ENCODE results near the gene CAB39. TPM values are rescaled to one million over a fixed set of nuclear protein-coding genes. Genes with fewer than 3 reads are reported as not detected.

CAB39 gene
- total RNA-seq, 4 donors from 2014 or later, result 88.5 to 115 (median 108) TPM

DNA sequence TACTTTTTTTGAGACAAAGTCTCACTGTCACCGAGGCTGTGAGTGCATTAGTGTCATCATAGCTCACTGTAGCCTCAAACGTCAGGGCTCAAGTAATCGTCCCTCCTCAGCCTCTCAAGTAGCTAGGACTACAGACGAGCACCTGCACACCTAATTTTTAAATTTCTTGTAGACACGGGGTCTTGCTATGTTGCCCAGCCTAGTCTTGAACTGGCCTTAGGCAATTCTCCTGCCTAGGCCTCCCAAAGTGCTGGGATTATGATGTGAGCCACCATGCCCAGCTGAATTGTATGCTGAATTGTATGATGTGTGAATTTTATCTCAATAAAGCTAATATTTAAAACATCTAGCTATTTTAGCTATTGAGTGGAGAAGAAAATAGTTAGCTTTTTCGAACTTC lies 18.9 kb downstream of the CAB39 start:
- no peak overlapping the region for H3K4me3 ChIP-seq
- H3K27me3 ChIP-seq, result no peaks in the 10 kb centered on the region
- no peak overlapping the region for H3K27ac ChIP-seq
- H3K4me1 ChIP-seq, result peaks cover 8 to 83% (median 12%) of the 10 kb centered on the region in 3 donors
- 83 to 88% methylated on average over 6 of the region's 6 CpGs for WGBS, 2 donors (ENCODE audit: low coverage in 1 of 2)
- no peaks in the 10 kb centered on the region for H3K9me3 ChIP-seq
- TF ChIP-seq, protein P1, sequence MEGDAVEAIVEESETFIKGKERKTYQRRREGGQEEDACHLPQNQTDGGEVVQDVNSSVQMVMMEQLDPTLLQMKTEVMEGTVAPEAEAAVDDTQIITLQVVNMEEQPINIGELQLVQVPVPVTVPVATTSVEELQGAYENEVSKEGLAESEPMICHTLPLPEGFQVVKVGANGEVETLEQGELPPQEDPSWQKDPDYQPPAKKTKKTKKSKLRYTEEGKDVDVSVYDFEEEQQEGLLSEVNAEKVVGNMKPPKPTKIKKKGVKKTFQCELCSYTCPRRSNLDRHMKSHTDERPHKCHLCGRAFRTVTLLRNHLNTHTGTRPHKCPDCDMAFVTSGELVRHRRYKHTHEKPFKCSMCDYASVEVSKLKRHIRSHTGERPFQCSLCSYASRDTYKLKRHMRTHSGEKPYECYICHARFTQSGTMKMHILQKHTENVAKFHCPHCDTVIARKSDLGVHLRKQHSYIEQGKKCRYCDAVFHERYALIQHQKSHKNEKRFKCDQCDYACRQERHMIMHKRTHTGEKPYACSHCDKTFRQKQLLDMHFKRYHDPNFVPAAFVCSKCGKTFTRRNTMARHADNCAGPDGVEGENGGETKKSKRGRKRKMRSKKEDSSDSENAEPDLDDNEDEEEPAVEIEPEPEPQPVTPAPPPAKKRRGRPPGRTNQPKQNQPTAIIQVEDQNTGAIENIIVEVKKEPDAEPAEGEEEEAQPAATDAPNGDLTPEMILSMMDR (IDR thresholded peaks at IDR 0.05), result no peak
- TF ChIP-seq EP300 (IDR thresholded peaks at IDR 0.05) (no peak), POLR2AphosphoS5 (IDR thresholded peaks at IDR 0.05) (no peak), POLR2A (IDR thresholded peaks at IDR 0.05) (no peak)
- ATAC-seq, result no peak
- H3K36me3 ChIP-seq, result no peaks in the 10 kb centered on the region

DNA sequence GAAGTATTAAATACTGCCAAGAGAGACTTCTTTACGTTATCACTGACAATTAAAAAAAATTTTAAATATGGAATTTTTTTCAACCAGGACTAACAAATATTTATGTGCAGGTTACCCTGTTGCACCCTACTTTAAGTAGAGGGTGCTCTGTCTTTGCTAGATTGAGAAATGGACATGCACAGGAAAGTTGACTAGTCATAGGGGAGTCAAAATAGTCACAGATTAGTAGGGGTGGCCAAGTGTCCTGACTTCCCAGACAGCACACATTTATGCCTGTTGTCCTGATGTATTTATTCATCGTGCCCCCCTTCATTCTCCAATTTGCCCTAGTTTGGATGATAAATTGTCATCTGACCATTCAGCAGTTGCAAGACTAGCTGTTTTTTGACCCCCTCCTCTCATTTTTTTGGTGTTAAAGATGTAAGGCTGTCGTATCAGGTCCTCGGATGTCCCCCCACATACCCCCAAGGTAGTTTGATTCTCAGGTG lies 20.3 kb downstream of the CAB39 start:
- Histone ChIP-seq H3K4me1 (peaks cover 18 to 92% (median 18%) of the 10 kb centered on the region in 3 donors), H3K36me3 (no peaks in the 10 kb centered on the region), H3K9me3 (no peaks in the 10 kb centered on the region), H3K27me3 (no peaks in the 10 kb centered on the region), H3K4me3 (no peak overlapping the region), H3K27ac (no peak overlapping the region)
- TF ChIP-seq, protein P1 (IDR thresholded peaks at IDR 0.05), result no peak
- no peak for ATAC-seq
- 51 to 54% methylated on average over 4 of the region's 4 CpGs for WGBS, 2 donors (ENCODE audit: low coverage in 1 of 2)

DNA sequence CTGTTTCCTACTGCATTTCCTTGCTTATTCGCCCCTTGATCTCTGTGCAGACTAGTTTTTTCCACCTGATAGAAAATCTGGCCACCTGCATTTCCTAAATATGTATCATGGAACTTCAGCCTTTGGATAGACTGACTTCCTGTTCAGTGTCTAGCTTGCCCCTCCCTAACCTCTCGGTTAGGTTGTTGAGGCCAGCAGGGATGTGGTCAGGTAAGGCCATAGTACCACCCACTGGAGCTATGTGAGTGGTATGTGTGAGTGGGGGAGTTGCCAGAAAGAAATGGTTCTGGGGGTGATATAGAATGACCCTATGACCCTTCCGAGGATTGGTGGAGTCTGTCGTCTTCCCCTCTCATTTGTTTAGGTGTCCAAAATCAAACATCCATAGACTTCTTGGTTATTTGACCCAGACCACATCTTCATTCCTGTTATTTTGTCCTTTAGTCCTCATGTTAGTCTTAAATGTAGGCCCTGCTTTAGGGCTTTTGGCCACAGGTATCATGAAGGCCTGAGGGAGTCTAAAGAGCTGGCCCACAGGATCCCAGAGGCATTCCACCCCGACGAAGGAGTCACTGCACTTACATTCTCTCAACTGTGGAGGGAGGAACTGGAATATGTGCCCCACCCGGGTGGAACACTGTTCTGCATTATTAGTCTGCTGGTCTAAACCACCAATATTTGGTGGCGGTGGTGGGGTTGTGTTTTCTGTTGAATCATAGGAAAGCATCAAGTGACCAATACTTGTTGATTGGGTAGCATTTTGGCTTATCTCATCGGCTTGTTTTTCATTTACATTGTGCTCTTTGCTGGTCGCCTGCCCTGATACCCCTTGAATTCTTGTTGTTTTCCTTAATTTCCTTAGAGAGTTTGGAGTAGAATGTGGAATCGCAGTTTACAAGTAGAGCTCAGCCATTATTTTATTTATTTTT lies 21.9 kb downstream of the CAB39 start:
- H3K27ac ChIP-seq, result no peak overlapping the region
- TF ChIP-seq, protein P1 (IDR thresholded peaks at IDR 0.05), result no peak
- TF ChIP-seq POLR2A (IDR thresholded peaks at IDR 0.05) (no peak), POLR2AphosphoS5 (IDR thresholded peaks at IDR 0.05) (no peak), EP300 (IDR thresholded peaks at IDR 0.05) (no peak)
- H3K4me1 ChIP-seq, result peaks cover 18 to 95% (median 24%) of the 10 kb centered on the region in 3 donors
- no peaks in the 10 kb centered on the region for H3K9me3 ChIP-seq
- WGBS, 2 donors (ENCODE audit: low coverage in 1 of 2), result 89 to 93% methylated on average over 7 to 8 of the region's 11 CpGs
- peaks cover 0 to under 1% of the 10 kb centered on the region in 2 donors for H3K36me3 ChIP-seq
- no peak overlapping the region for H3K4me3 ChIP-seq
- H3K27me3 ChIP-seq, result no peaks in the 10 kb centered on the region
- ATAC-seq, result no peak

DNA sequence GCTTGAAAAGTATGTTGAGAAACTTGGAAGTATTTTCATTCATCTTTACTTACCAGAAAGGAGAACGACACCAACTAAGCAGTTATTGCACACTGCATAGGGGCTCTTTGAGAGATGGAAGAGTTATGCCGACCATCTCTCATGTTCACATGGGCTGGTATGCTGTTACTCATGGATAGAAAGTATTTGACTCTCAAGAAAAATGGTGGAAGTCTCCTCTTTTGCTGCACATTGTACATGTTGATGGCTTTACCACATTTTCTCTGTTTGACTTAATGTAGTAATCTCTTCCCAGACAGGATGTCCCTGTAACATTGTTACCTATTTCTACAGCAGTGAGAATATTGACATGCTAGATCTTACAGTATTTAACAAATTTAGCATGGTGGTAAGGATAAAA lies 23.2 kb downstream of the CAB39 start:
- WGBS, 2 donors (ENCODE audit: low coverage in 1 of 2), result 75 to 90% methylated on average over 2 of the region's 2 CpGs
- no peaks in the 10 kb centered on the region for H3K9me3 ChIP-seq
- ATAC-seq, result no peak
- peak overlapping the region in 1 of 4 donors; percentile 48 for H3K27ac ChIP-seq
- peaks cover 18 to 94% (median 24%) of the 10 kb centered on the region in 3 donors for H3K4me1 ChIP-seq
- H3K27me3 ChIP-seq, result no peaks in the 10 kb centered on the region
- no peak overlapping the region for H3K4me3 ChIP-seq
- TF ChIP-seq POLR2AphosphoS5 (IDR thresholded peaks at IDR 0.05), result no peak
- TF ChIP-seq, protein P1 (IDR thresholded peaks at IDR 0.05), result no peak
- TF ChIP-seq EP300 (IDR thresholded peaks at IDR 0.05), result no peak
- no peak for TF ChIP-seq POLR2A (IDR thresholded peaks at IDR 0.05)
- H3K36me3 ChIP-seq, result peaks cover 0 to 7% of the 10 kb centered on the region in 2 donors

DNA sequence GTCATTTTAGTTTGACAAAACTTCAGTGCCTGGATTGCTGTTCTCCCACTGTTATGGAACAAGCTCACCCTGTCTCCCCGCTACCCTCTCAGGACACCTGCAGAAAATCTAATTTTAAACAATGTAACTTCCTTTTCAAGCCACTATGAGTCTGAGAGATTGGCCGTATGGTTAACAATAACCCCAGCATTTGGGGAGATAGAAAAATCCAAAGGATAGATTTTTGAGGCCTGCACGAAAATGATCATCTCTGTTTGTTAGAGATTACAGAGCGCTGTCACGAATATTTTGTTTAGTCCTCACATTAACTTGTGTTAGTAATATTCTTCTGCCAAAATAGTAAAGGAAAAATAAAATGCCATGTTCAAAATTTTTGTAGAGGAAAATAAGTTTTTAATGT lies 24.7 kb downstream of the CAB39 start:
- H3K27me3 ChIP-seq, result no peaks in the 10 kb centered on the region
- H3K9me3 ChIP-seq, result no peaks in the 10 kb centered on the region
- peaks cover 0 to 7% of the 10 kb centered on the region in 2 donors for H3K36me3 ChIP-seq
- H3K4me1 ChIP-seq, result peaks cover 18 to 80% (median 24%) of the 10 kb centered on the region in 3 donors
- no peak overlapping the region for H3K4me3 ChIP-seq
- ATAC-seq, result no peak
- TF ChIP-seq, protein P1 (IDR thresholded peaks at IDR 0.05), result no peak
- no peak for TF ChIP-seq EP300 (IDR thresholded peaks at IDR 0.05)
- no peak for TF ChIP-seq POLR2AphosphoS5 (IDR thresholded peaks at IDR 0.05)
- TF ChIP-seq POLR2A (IDR thresholded peaks at IDR 0.05), result no peak
- 65% methylated on average over 4 to 5 of the region's 5 CpGs for WGBS, 2 donors (ENCODE audit: low coverage in 1 of 2)
- peak overlapping the region in 2 of 4 donors; percentile 55 to 62 for H3K27ac ChIP-seq
